SJSA1 (cell line): ENCODE results near the gene AQR. TPM values are rescaled to one million over a fixed set of nuclear protein-coding genes. Genes with fewer than 3 reads are reported as not detected.

Experiments used
- DNase-seq, 2 experiments: peaks; one replicate each; pipeline ENCODE4 v3.0.0-alpha.2; 2015 to 2020; ENCODE audit warnings: low spot score in 2 of 2, low read depth in 1 of 2
- H3K27ac ChIP-seq: fragments of 250-450 bp; sonication (Bioruptor Pico); 2 replicates; pipeline ENCODE4 v1.5.1; 2020; ENCODE audit warnings: mild to moderate bottlenecking, moderate library complexity
- H3K27me3 ChIP-seq: fragments of 250-450 bp; sonication (Bioruptor Pico); replicated peaks from 2 replicates; pipeline ENCODE4 v1.5.1; 2020; ENCODE audit warnings: mild to moderate bottlenecking, moderate library complexity
- H3K36me3 ChIP-seq: fragments of 250-450 bp; sonication (Bioruptor Pico); 2 replicates; pipeline ENCODE4 v1.5.1; 2020; ENCODE audit warnings: mild to moderate bottlenecking
- H3K4me1 ChIP-seq: fragments of 250-450 bp; sonication (Bioruptor Pico); replicated peaks from 2 replicates; pipeline ENCODE4 v1.6.1; 2021; ENCODE audit warnings: mild to moderate bottlenecking
- H3K4me3 ChIP-seq: fragments of 250-450 bp; sonication (Bioruptor Pico); 2 replicates; pipeline ENCODE4 v1.5.1; 2020; ENCODE audit warnings: mild to moderate bottlenecking
- H3K9me3 ChIP-seq: fragments of 250-450 bp; sonication (Bioruptor Pico); replicated peaks from 2 replicates; pipeline ENCODE4 v1.5.1; 2020; ENCODE audit warnings: mild to moderate bottlenecking
- total RNA-seq: library from RNA; depleted of rRNA; stranded (reverse); fragments of >200 nt; shearing (Covaris generic); gene quantifications from 2 replicates; pipeline ENCODE4 v1.2.3, GENCODE V29; 2014

Gene AQR
- total RNA-seq, 1 experiment from 2014 or later = 27.9 TPM

DNA sequence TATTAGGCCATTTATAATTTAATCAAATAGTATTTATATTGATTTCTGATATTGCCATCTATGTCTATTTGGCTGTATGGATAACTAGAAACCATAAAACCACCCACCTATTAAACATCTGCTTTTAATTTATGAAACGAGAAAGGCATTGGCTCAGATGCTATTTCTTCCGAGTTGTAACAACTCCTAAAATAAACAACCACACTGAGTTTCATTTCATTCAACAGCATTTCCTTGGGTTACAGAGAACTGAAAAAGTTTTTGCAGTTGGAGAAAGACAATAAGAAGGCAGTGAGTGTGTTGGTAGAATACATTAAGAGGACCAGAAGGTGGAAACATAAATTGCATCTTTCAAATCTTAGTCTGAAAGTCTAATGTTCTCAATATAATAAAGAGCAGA lies 79.1 kb downstream of the AQR start:
- Histone ChIP-seq H3K36me3 (peaks cover 48% of the 10 kb centered on the region), H3K9me3 (no peaks in the 10 kb centered on the region; the same call in 1 of the 2 replicates), H3K27me3 (no peaks in the 10 kb centered on the region), H3K4me3 (no peak overlapping the region), H3K4me1 (peaks cover 21% of the 10 kb centered on the region), H3K27ac (peak overlapping the region; percentile 33; the same call in 1 of the 2 replicates)
- peak in 1 of 2 experiments; percentile 27 for DNase-seq

DNA sequence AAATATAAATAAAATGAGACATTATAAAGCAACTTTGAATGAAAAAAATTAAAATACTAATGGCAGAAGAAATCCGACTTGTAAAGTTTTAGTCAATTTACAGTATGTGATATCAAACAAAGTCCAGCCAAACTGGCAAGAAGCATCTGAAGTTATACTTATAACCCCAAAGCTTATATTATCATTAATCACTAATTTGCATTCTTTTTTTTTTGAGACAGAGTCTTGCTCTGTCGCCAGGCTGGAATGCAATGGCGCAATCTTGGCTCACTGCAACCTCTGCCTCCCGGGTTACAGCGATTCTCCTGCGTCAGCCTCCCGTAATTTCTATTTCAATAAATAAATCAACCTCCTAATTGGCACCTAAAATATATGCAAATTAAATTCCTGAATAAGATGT lies 80.1 kb downstream of the AQR start:
- DNase-seq = peak in 1 of 2 experiments; percentile 14
- Histone ChIP-seq H3K36me3 (peaks cover 53% of the 10 kb centered on the region), H3K9me3 (no peaks in the 10 kb centered on the region; the same call in 1 of the 2 replicates), H3K4me1 (peaks cover 21% of the 10 kb centered on the region), H3K4me3 (no peak overlapping the region), H3K27ac (no peak overlapping the region), H3K27me3 (no peaks in the 10 kb centered on the region)

DNA sequence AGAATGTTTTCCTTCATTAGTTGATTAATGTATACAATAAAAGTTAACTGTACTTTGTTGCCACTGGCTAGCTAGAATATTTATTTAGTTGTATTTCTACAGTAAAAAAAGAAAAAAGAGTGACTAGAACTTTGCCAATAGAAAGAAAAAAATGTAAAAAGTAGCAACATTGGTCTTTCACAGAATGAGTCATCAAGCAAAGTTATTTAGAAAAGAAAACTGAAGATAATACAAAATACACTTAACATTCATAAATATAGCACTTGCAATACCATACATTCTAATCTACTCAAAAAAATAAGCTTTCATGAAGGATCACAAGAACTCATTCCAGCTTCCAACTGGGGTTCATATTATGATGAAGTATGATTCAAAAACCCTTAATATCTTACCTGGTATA lies 83.4 kb downstream of the AQR start:
- no peak overlapping the region for H3K27ac ChIP-seq
- H3K27me3 ChIP-seq = no peaks in the 10 kb centered on the region
- H3K4me3 ChIP-seq = no peak overlapping the region
- no peak for DNase-seq
- peaks cover 57% of the 10 kb centered on the region for H3K36me3 ChIP-seq
- H3K9me3 ChIP-seq = no peaks in the 10 kb centered on the region
- H3K4me1 ChIP-seq = peaks cover 18% of the 10 kb centered on the region

DNA sequence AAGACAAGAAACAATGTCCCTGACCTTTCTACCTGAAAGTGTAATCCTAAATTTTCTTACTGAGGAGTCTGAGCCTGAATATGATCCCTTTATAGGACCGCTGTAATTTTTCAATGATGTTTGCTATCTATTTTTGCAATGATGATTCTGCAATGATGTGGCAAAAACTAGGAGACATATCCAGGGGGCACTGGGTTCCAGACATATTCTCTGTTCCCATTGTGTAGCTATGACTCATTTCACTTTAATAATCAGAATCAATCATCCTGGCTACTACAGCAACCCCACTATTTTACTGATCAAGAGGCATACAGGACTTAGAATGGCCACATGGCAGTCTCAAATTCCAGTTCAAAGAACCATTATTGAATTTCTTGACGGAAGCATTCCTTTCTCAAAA lies 85.9 kb downstream of the AQR start:
- peaks cover 60% of the 10 kb centered on the region for H3K36me3 ChIP-seq
- peaks cover 4% of the 10 kb centered on the region; the same call in 1 of the 2 replicates for H3K4me1 ChIP-seq
- no peak overlapping the region for H3K27ac ChIP-seq
- no peak overlapping the region for H3K4me3 ChIP-seq
- H3K27me3 ChIP-seq = no peaks in the 10 kb centered on the region
- no peaks in the 10 kb centered on the region for H3K9me3 ChIP-seq
- no peak for DNase-seq

DNA sequence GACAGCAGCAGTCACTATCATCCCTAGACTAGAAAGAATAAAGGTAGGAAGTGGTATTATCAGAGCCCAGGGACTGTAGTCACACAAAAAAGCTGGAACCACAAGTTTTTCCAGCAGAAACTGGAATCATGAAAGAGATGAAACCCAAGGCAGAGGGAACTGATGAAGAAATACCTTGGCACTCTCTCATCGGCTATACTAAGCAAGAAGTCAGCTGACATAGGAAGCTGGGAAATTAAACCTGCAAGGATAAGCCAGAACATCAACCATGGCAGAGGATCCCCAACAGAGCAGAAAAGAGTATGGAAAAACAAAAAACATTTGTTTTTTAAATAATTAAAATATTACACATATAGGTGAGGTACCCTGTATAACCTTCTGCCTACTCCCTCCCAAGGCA lies 86.5 kb downstream of the AQR start:
- Histone ChIP-seq H3K4me3 (no peak overlapping the region), H3K27ac (no peak overlapping the region)
- DNase-seq = no peak

DNA sequence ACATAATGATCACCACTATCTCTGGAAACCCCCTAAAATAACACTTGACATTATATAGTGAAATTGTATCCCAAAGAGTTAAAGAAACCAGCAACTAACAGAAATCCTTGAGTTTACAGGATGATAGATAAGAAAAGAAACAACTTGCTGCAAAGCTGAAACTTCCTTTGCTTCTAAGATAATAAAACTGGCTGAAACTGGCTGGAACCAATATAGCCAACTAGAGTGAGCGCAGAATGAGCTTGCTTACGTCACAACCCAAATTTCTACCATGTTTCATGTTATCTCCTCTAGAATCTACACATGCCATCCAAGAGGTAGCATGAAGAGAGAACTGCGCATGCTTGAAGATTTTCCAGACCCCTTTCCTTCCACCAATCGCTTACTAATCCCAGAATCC lies 90.4 kb downstream of the AQR start:
- Histone ChIP-seq H3K4me1 (no peaks in the 10 kb centered on the region), H3K4me3 (no peak overlapping the region), H3K27me3 (no peaks in the 10 kb centered on the region), H3K9me3 (no peaks in the 10 kb centered on the region), H3K36me3 (peaks cover 66% of the 10 kb centered on the region), H3K27ac (no peak overlapping the region)
- no peak for DNase-seq

More for the DNA sequence above, 86.5 kb downstream of the AQR start:
- Histone ChIP-seq H3K9me3 (no peaks in the 10 kb centered on the region), H3K4me1 (peaks cover 4% of the 10 kb centered on the region; the same call in 1 of the 2 replicates), H3K27me3 (no peaks in the 10 kb centered on the region), H3K36me3 (peaks cover 61% of the 10 kb centered on the region)

DNA sequence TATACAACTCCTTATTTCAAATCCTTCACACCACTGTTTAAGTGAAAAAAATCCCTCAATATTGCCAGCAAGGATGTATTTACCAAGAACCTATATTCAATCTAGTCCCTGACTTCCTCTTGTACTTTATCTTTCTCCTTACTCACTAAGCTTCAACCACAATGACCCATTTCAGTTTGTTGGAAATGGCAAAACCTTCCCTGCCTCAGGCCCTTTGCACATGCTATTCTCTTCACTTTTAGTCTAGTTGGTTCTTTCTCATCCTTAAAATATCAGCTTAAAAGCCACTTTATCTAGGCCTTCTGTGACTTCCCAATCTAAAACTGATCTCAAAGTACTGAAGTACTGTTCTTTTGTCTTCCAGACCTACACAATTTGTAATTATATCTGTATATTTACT lies 92.9 kb downstream of the AQR start:
- Histone ChIP-seq H3K9me3 (no peaks in the 10 kb centered on the region), H3K27me3 (no peaks in the 10 kb centered on the region), H3K4me1 (no peaks in the 10 kb centered on the region), H3K4me3 (no peak overlapping the region), H3K36me3 (peaks cover 52% of the 10 kb centered on the region), H3K27ac (no peak overlapping the region)
- DNase-seq = no peak

DNA sequence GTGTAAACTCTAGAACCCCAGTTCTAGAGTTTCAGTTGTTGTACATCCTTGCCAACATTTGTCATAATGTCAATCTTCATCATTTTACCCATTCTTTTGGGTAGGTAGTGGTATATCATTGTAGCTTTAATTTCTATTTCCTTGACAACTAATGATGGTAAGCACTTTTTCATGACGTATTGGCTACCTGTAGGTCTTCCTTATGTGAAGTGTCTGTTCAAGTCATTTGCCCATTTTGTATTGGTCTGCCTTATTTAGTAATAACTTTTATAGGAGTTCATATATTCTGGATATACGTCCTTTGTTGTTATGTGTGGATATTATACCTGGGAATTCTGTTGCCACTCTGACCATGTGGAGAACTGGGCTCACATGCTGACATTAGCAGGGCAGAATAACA lies 100.4 kb downstream of the AQR start:
- Histone ChIP-seq H3K36me3 (peaks cover 52% of the 10 kb centered on the region), H3K4me3 (no peak overlapping the region)

DNA sequence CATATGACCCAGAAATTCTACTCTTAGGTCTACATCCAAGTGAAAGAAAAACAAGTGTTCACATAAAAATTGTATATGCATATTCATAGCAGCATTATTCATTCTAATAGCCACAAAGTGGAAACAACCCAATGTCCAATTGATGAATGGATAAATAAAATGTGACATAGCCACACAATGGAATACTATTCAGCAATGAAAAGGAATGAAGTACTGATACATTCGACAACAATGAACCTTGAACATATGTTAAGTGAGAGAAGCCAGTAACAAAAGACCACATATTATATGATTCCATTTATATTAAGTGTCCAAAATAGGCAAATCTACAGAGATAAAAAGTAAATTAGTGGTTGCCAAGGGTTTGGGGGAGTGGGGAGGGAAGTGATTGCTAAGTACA lies 104.0 kb downstream of the AQR start:
- Histone ChIP-seq H3K9me3 (no peaks in the 10 kb centered on the region), H3K36me3 (peaks cover 46% of the 10 kb centered on the region), H3K4me1 (no peaks in the 10 kb centered on the region), H3K27ac (no peak overlapping the region), H3K27me3 (no peaks in the 10 kb centered on the region), H3K4me3 (no peak overlapping the region)
- no peak for DNase-seq

More for the DNA sequence above, 100.4 kb downstream of the AQR start:
- no peak overlapping the region for H3K27ac ChIP-seq
- no peaks in the 10 kb centered on the region for H3K9me3 ChIP-seq
- H3K27me3 ChIP-seq = no peaks in the 10 kb centered on the region
- H3K4me1 ChIP-seq = no peaks in the 10 kb centered on the region
- DNase-seq = no peak

DNA sequence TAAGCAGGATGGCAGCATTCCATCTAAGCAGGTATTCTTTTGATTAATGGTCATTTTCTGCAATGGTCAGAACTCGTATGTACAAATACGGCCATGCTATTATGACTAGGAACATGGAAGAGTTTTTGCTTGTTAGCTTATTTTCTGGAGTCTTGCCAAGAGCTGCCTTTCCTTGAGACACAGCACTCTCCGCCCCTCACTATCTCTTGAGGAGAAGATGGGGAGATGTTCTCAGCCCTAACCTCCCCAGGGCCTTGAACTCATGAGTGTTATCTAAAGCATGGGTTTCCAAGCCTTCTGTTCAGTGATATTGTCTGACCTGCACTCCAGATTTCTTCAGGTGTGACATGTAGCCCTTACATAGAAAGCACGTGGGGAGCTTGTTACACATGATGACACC lies 108.3 kb downstream of the AQR start:
- no peak for DNase-seq
- no peak overlapping the region for H3K4me3 ChIP-seq
- peaks cover 42% of the 10 kb centered on the region for H3K36me3 ChIP-seq

DNA sequence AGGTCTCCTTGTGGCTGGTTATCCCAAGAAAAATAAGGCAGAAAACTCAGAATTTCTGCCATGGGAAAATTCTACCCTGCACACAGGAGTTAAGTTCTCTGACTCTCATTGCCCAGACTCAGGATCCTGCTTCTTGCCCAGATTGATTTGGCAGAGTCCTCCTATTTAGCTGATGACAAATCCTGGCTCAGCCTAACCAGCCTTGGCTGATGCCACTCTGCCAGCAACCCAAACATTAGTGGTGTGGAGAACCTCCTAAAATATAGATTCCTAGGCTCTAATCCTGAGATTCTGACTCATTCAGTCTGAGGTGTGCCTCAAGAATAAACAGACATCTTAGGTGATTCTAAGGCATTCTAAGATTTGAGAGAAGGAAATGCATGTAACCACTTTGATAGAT lies 113.6 kb downstream of the AQR start:
- Histone ChIP-seq H3K4me3 (no peak overlapping the region), H3K36me3 (peaks cover 36% of the 10 kb centered on the region), H3K4me1 (peaks cover 15% of the 10 kb centered on the region), H3K27ac (no peak overlapping the region), H3K9me3 (no peaks in the 10 kb centered on the region), H3K27me3 (no peaks in the 10 kb centered on the region)
- no peak for DNase-seq

More for the DNA sequence above, 108.3 kb downstream of the AQR start:
- H3K4me1 ChIP-seq = no peaks in the 10 kb centered on the region
- no peaks in the 10 kb centered on the region for H3K9me3 ChIP-seq
- no peaks in the 10 kb centered on the region for H3K27me3 ChIP-seq
- H3K27ac ChIP-seq = no peak overlapping the region

DNA sequence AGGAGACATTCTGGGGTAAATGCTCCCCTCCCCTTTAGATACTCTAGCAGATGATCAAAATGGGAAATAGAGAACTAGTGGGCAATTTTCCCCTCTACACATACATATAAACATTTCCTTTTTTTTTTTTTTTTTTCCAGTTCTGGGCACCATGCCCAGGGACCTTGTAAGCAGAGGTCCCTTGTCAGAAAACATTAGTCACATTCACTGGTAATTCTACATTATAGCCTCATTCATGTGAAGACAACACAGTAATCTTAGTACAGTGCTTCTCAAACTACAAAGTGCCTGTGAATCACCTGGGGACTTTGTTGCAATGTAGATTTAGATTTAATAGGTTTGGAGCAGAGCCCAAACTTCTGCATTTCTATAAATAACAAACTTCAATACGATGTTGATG lies 114.1 kb downstream of the AQR start:
- Histone ChIP-seq H3K27ac (no peak overlapping the region), H3K36me3 (peaks cover 36% of the 10 kb centered on the region), H3K4me3 (no peak overlapping the region), H3K9me3 (no peaks in the 10 kb centered on the region), H3K4me1 (peaks cover 15% of the 10 kb centered on the region), H3K27me3 (no peaks in the 10 kb centered on the region)
- DNase-seq = peak in 1 of 2 experiments; percentile 55

DNA sequence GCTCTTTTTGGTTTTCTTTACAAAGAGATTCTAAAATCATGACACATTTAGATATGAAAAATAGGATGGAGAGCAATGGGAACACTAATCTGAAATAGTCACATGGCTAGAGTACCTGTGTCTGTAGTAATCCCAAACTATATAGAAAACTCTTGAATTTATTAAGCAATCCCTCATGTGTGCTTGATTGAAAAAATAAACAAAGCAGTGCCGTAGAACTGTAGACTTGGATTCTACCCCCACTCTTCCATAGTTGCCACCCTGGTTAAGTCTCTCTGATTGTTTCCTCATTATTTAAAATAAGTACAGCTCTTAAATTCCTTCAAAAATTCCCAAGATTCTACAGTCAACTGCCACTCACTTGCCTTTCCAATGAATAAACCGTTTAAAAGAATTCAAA lies 115.3 kb downstream of the AQR start:
- Histone ChIP-seq H3K27me3 (no peaks in the 10 kb centered on the region), H3K36me3 (peaks cover 27% of the 10 kb centered on the region), H3K27ac (no peak overlapping the region), H3K4me3 (no peak overlapping the region), H3K9me3 (no peaks in the 10 kb centered on the region), H3K4me1 (peaks cover 15% of the 10 kb centered on the region)
- DNase-seq = no peak

DNA sequence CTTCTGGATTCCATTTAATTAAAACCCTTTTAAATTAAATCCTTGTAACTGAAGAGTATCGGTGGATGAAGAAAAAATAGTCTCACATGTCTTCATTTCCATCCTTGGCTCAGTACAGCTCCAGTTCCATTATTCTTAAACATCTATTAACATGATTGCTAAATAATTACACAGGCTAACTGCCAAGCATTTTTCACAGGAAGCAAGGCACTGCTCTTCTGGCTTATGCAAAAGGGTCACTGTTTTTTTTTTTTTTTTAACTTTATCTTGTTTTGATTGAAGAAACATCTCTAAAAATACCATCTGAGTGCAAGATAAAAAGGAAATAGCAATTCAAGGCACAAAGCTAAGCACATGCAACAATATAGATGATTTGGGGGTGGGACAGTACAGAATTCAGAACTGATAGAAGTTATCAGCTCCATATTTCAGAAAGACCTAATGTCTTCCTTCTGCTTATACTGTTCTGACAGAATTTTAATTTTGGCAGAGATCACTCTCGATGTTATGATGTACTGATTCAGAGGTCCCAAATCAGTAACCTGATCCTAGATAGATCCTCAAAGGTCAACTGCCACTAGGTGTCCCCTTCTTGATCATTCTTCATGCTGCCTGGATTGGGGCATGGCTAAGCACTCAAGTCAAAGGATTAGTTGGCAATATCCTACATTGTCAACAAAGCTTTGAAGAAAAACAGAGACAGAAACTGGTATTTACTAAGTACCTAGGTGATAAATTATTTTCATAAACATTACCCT lies 116.4 kb downstream of the AQR start:
- H3K36me3 ChIP-seq = peaks cover 25% of the 10 kb centered on the region
- H3K4me1 ChIP-seq = peaks cover 15% of the 10 kb centered on the region
- DNase-seq = no peak
- H3K27ac ChIP-seq = no peak overlapping the region
- H3K4me3 ChIP-seq = no peak overlapping the region
- H3K9me3 ChIP-seq = no peaks in the 10 kb centered on the region; the same call in 1 of the 2 replicates
- H3K27me3 ChIP-seq = no peaks in the 10 kb centered on the region
